ENCODE data around the gene MAP3K21. TPM values are rescaled to one million over a fixed set of nuclear protein-coding genes. Genes with fewer than 3 reads are reported as not detected.

Gene MAP3K21
- 0.53 and 1.1 TPM in 2 replicates for total RNA-seq

- no peak for DNase-seq (ENCODE audit: extremely low read depth, low read depth, low spot score)
Measured at GRCh38 chr1:233327651-233328141, at the start of gene MAP3K21. Gene MAP3K21, plus strand, starts transcription at chr1:233327724. Its CDS starts 305 bp downstream, at chr1:233328029.

DNA sequence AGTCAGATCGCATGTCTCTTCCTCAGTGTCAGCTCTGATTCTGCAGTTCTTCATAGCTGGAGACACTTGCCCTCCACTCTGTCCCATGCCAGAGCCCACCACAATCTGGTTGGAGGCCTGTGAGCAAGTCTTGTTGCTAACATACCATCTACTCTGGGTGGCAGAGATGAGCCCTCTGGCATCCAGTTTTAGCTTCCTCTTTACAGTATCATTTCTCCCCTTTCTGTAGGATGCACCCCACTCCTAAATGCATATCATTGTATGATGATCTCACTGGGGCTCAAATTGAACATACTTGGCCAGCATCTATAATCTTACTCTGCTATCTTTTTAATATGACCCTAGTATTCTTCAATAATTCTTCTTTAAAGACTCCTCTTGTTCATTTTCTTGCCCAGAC, 48.9 kb upstream of the MAP3K21 start:
- DNase-seq (ENCODE audit: extremely low read depth, low read depth, low spot score): no peak

DNA sequence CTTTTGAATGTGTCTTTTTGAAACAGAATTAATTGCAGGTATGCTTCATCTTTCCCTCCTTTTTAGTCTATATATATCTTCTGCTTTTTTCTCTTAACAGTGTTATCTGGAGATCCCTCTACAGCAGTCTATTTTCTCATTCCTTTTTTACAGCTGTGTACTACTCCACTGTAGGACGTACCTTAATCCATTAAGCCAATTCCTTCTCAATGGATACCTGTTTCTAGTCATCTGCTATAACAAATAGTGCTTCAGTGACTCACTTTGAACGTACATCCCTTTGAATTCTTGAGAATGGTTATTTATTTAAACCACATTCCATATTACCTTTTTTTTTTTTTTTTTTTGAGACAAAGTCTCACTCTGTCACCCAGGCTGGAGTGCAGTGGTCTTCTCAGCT, 47.6 kb upstream of the MAP3K21 start:
- no peak for DNase-seq (ENCODE audit: extremely low read depth, low read depth, low spot score)

DNA sequence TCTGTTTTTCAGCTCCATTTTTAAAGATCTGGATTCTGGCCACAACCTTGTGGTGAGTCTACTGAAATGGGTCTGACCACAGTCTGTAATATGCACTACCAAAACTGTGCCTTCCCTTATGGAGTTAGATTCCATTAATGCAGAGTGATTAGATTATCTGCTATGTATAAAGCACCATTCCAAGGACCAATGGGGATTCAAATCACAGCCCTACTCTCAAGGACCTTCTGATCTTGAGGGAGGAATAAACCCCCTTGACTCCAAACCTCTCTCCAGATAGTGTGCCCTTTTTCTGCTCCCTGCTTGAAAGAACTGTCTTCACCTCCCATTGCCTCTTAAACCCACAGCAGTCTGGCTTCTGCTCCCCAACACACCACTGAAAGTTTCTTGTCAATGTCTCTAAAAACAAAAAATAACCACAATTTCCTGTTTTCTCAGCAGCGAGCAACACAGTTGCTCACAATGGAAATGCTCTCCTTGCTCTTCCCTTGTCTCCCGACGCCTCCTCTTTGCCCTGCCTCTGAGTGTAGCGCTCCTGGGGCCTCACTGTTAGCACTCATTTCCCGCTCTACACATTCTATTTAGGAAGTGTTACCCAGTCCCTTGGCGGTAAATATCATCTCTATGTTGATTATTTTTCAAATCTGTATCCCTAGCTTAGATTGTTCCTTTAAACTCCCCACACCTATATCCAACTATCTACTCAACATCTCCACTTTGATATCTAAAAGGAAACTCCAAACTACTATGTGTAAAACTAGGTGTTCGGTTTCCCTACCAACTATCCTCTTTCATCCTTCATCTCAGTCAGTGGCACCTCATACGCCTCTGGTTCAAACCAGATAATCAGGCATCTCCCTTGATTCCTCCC, 45.6 kb upstream of the MAP3K21 start:
- no peak for DNase-seq (ENCODE audit: extremely low read depth, low read depth, low spot score)

GRCh38 chr1:233282582-233282886, 45.0 kb upstream of the MAP3K21 start:
- DNase-seq (ENCODE audit: extremely low read depth, low read depth, low spot score): no peak

GRCh38 chr1:233289676-233290075, 37.8 kb upstream of the MAP3K21 start:
- no peak for DNase-seq (ENCODE audit: extremely low read depth, low read depth, low spot score)

DNA sequence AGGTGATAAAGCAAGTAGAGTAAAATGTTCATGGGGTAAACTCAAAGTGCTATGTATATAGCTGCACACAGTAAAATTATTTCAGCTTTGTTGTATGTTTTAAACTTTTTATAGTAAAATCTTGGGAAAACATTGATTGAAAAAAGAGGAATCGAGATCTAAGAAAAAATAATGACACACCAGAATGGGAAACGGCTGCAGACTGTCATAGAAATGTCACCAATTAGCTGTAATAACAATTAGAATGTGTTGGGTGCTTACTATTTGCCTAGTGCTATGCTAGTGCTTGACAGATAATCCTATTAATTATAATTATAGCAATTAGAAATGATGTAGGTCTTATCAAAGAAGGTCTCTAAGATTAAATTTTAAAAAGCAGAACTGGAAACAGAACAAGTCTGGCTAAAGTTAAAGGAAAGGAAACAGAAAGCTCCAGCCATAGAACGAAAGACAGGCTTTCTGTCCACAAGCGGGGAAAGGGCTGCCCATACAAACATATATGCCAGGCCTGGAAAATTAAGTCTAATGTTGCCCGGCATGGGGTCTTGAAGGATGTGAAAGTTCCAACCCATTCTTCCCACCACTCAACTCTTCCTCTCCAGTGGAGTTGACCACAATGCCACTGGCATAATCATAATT, 37.0 kb upstream of the MAP3K21 start:
- DNase-seq (ENCODE audit: extremely low read depth, low read depth, low spot score): no peak

GRCh38 chr1:233293556-233294446, 33.7 kb upstream of the MAP3K21 start:
- DNase-seq (ENCODE audit: extremely low read depth, low read depth, low spot score): no peak

GRCh38 chr1:233294913-233295236, 32.6 kb upstream of the MAP3K21 start:
- DNase-seq (ENCODE audit: extremely low read depth, low read depth, low spot score): no peak

DNA sequence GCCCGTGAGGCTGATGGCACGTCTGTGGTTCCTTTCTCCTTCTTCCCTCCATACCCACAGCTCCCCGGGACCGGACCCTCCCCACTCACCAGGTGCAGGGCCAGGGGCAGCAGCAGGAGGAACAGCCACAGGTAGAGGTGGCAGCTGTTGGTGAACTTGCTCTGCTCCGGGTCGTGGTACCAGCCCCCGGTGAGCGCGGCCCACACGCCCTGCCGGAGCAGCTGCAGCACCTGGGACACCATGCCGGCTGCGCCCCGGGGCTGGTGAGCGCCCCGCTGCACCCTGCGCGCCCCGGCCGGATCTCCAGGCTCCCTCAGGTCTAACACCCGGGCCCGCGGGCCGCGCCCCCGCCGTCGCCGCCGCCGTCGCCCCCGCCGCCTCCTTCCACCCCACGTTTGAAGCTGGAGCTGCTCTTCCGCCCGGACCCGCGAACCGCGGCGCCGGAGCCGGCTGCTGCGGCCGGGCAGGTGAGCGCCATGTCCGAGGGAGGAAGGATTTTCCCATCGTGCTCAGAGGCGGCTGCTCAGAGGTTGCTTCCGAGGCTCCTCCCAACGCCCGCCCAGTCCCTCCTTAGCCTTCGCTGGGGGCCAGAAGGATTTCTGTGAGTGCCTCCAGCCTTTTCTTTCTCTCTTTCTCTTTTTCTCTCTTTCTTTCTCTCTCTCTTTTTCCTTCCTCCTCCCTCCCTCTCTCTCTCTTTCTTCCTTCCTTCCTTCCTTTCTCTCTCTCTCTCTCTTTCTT, 32.1 kb upstream of the MAP3K21 start, which contains the start of gene PCNX2:
TSS of gene PCNX2 (minus strand) at position 489 of the 738 bp plus-strand sequence. CDS start at position 242, 247 bp downstream.
- no peak for DNase-seq (ENCODE audit: extremely low read depth, low read depth, low spot score)

- DNase-seq (ENCODE audit: extremely low read depth, low read depth, low spot score): no peak
Measured at GRCh38 chr1:233295975-233296322, 31.6 kb upstream of the MAP3K21 start.

DNA sequence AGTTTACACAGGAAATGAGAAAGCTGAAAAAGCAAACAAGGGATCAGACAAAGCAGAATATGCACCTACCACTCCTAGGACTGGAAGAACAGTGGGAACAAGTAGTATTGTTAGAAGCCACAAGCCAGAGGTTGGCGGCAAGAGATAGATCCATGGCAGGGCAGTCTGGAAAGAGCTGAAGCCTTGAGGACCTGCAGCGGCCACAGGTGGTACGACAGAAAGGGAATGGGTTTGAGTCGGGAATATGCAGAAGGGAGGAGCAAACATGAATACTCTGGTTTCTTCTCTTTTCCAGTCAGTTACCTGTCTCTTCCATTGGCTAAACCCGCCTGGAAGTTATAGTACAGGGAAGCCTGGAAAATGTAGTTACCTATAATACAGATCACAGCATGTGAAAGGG, 28.1 kb upstream of the MAP3K21 start:
- no peak for DNase-seq (ENCODE audit: extremely low read depth, low read depth, low spot score)

DNA sequence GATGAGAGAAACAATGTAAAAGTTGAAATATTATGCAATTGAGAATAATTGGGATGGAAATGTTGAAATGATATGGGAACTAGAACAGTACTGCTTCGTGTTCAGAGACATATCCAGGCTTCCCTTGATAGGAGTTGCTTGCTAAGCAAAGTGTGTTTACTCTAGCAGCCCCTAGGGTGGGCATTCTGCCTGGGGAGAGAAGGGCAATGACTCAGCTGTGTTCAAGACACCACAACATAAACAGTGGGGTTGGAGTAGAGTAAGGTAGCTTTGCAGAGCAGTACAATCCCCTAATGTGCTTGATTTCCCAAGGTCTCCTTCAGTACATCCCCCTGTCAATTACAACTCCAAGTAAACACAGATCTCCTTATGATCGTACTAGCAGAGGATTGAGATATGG, 27.2 kb upstream of the MAP3K21 start:
- DNase-seq (ENCODE audit: extremely low read depth, low read depth, low spot score): no peak

DNA sequence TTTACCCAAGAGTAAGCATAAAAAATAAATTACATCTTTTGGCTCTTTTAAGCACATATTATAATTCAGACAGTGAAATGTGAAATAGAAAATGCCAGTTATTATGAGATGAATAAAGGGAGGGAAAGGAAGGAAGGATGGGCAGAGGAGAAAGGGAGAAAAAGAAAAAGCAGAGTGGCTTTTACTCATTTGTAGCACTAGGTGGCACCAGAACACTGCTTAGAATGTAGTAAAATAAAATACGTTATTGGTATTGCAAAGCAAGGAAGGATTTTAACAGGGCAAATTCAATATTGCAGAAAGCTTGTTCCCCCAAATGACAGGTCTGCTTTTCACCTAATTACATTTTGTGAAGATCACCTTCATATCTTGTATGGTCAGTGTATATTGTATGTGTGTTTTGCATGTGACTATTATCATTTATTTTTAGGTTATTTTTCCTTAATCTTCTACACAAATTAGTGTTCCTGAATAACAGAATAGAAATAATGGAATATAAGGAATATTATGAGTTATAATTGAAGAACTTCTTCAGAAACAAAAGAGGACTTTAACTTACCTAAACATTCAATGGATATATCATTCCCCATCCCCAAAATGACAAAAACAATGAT, 22.9 kb upstream of the MAP3K21 start:
- DNase-seq (ENCODE audit: extremely low read depth, low read depth, low spot score): no peak

GRCh38 chr1:233313434-233314155, 13.9 kb upstream of the MAP3K21 start:
- DNase-seq (ENCODE audit: extremely low read depth, low read depth, low spot score): no peak

- DNase-seq (ENCODE audit: extremely low read depth, low read depth, low spot score): no peak
Measured at GRCh38 chr1:233315718-233316301, 11.7 kb upstream of the MAP3K21 start.

- no peak for DNase-seq (ENCODE audit: extremely low read depth, low read depth, low spot score)
Measured at GRCh38 chr1:233316473-233316872, 11.1 kb upstream of the MAP3K21 start.

GRCh38 chr1:233319272-233319671, 8.3 kb upstream of the MAP3K21 start:
- DNase-seq (ENCODE audit: extremely low read depth, low read depth, low spot score): no peak

GRCh38 chr1:233320023-233320422, 7.5 kb upstream of the MAP3K21 start:
- no peak for DNase-seq (ENCODE audit: extremely low read depth, low read depth, low spot score)

Measured in glomerular endothelial cell (primary cell).